ENCODE measurements around the gene HTT. TPM values are rescaled to one million over a fixed set of nuclear protein-coding genes. Genes with fewer than 3 reads are reported as not detected.
A peak's percentile ranks its signal among the peaks of the same experiment; 100 is the strongest.

The HTT gene
- total RNA-seq, 1 experiment from 2014 or later: 18.4 TPM

- H3K4me3 ChIP-seq (ENCODE audit: low read length): no peak overlapping the region
- no peaks in the 10 kb centered on the region for H4K20me1 ChIP-seq (ENCODE audit: low read length)
- intact Hi-C loops (cut with micrococcal nuclease): no loop called here
- H3K27ac ChIP-seq (ENCODE audit: low read length): no peak overlapping the region
- no peak overlapping the region for H2AFZ ChIP-seq (ENCODE audit: low read length)
- H3K4me2 ChIP-seq (ENCODE audit: low read length): no peak overlapping the region
- BruUV-seq (replicated peaks): no TSS peak
- H3K36me3 ChIP-seq (ENCODE audit: low read depth, low read length): no peaks in the 10 kb centered on the region; the same call in 1 of the 2 replicates
- CTCF ChIA-PET: no interaction called here
- no peaks in the 10 kb centered on the region for H3K79me2 ChIP-seq (ENCODE audit: low read length)
- POLR2A ChIA-PET (ENCODE audit: unreplicated experiment): no interaction called here
- no peaks in the 10 kb centered on the region for H3K9me3 ChIP-seq (ENCODE audit: low read length)
- H3K27me3 ChIP-seq (ENCODE audit: low read length): no peaks in the 10 kb centered on the region
- no peak overlapping the region for H3K9ac ChIP-seq (ENCODE audit: low read length)
- ATAC-seq (no peak), DNase-seq (no peak)
- H3K9me2 ChIP-seq (replicated peaks; ENCODE audit: low read length): no peaks in the 10 kb centered on the region
- no peaks in the 10 kb centered on the region for H3F3A ChIP-seq (ENCODE audit: low read length, unreplicated experiment)
- TF ChIP-seq EZH2phosphoT487 (IDR thresholded peaks at IDR 0.05; ENCODE audit: borderline replicate concordance, low read length) (no peak), CTCF (conservative IDR thresholded peaks at IDR 0.05; ENCODE audit: low read depth, low read length) (no peak), EZH2 (IDR thresholded peaks at IDR 0.05; ENCODE audit: low read length, unreplicated experiment) (no peak)
- H3K4me1 ChIP-seq (ENCODE audit: insufficient read depth, low read length): no peaks in the 10 kb centered on the region
These were observed 21.7 kb downstream of the HTT start for GRCh38 chr4:3096202-3096601.

- Histone ChIP-seq H4K20me1 (ENCODE audit: low read length) (no peaks in the 10 kb centered on the region), H3K79me2 (ENCODE audit: low read length) (no peaks in the 10 kb centered on the region), H3K9ac (ENCODE audit: low read length) (no peak overlapping the region), H3K27ac (ENCODE audit: low read length) (no peak overlapping the region), H2AFZ (ENCODE audit: low read length) (no peak overlapping the region), H3K4me1 (ENCODE audit: insufficient read depth, low read length) (no peaks in the 10 kb centered on the region), H3F3A (ENCODE audit: low read length, unreplicated experiment) (no peaks in the 10 kb centered on the region), H3K9me3 (ENCODE audit: low read length) (no peaks in the 10 kb centered on the region), H3K36me3 (ENCODE audit: low read depth, low read length) (no peaks in the 10 kb centered on the region; the same call in 1 of the 2 replicates), H3K4me2 (ENCODE audit: low read length) (no peak overlapping the region), H3K9me2 (replicated peaks; ENCODE audit: low read length) (no peaks in the 10 kb centered on the region), H3K27me3 (ENCODE audit: low read length) (no peaks in the 10 kb centered on the region), H3K4me3 (ENCODE audit: low read length) (no peak overlapping the region)
- no peak for ATAC-seq
- no TSS peak for BruUV-seq (replicated peaks)
- CTCF ChIA-PET: no interaction called here
- POLR2A ChIA-PET (ENCODE audit: unreplicated experiment): no interaction called here
- DNase-seq: no peak
- intact Hi-C loops (cut with micrococcal nuclease): no loop called here
- TF ChIP-seq EZH2phosphoT487 (IDR thresholded peaks at IDR 0.05; ENCODE audit: borderline replicate concordance, low read length): no peak
- TF ChIP-seq CTCF (conservative IDR thresholded peaks at IDR 0.05; ENCODE audit: low read depth, low read length): no peak
- no peak for TF ChIP-seq EZH2 (IDR thresholded peaks at IDR 0.05; ENCODE audit: low read length, unreplicated experiment)
These were observed 23.9 kb downstream of the HTT start for GRCh38 chr4:3098346-3098745.

GRCh38 chr4:3106339-3107186, 32.1 kb downstream of the HTT start:
- no TSS peak for BruUV-seq (replicated peaks)
- H3K27me3 ChIP-seq (ENCODE audit: low read length): no peaks in the 10 kb centered on the region
- H3F3A ChIP-seq (ENCODE audit: low read length, unreplicated experiment): no peaks in the 10 kb centered on the region
- no peak overlapping the region for H3K9ac ChIP-seq (ENCODE audit: low read length)
- no peaks in the 10 kb centered on the region for H3K9me2 ChIP-seq (replicated peaks; ENCODE audit: low read length)
- no peak for TF ChIP-seq EZH2 (IDR thresholded peaks at IDR 0.05; ENCODE audit: low read length, unreplicated experiment)
- peak; percentile 90 for TF ChIP-seq CTCF (conservative IDR thresholded peaks at IDR 0.05; ENCODE audit: low read depth, low read length)
- no peak for TF ChIP-seq EZH2phosphoT487 (IDR thresholded peaks at IDR 0.05; ENCODE audit: borderline replicate concordance, low read length)
- ATAC-seq (peak; percentile 97), DNase-seq (peak; percentile 90)
- peaks cover 13% of the 10 kb centered on the region for H3K4me1 ChIP-seq (ENCODE audit: insufficient read depth, low read length)
- ChIA-PET POLR2A (ENCODE audit: unreplicated experiment) (no interaction called here), CTCF (interaction anchor here (0.5 kb wide), 1 partner anchor 60 kb away, joined by 4 read pairs; no protein-coding TSS in a partner anchor)
- intact Hi-C loops (cut with micrococcal nuclease): loop anchor here (1.0 to 2.0 kb wide), 2 partner anchors 30 to 38 kb away; no protein-coding TSS in a partner anchor
- no peaks in the 10 kb centered on the region for H3K9me3 ChIP-seq (ENCODE audit: low read length)
- peaks cover 15% of the 10 kb centered on the region for H3K36me3 ChIP-seq (ENCODE audit: low read depth, low read length)
- no peak overlapping the region for H3K27ac ChIP-seq (ENCODE audit: low read length)
- H3K4me2 ChIP-seq (ENCODE audit: low read length): no peak overlapping the region
- no peak overlapping the region for H3K4me3 ChIP-seq (ENCODE audit: low read length)
- H3K79me2 ChIP-seq (ENCODE audit: low read length): no peaks in the 10 kb centered on the region
- H4K20me1 ChIP-seq (ENCODE audit: low read length): no peaks in the 10 kb centered on the region
- H2AFZ ChIP-seq (ENCODE audit: low read length): no peak overlapping the region
